SKM-1 treated with dmso at 0.1 percent for 144 hours (cell line): ENCODE measurements around the gene TOPAZ1.

Experiments used
- DNase-seq: peaks from one replicate; lab custom pipeline; 2025; ENCODE audit not compliant: unreplicated experiment; lab: John Stamatoyannopoulos, UW

TOPAZ1 gene

DNA sequence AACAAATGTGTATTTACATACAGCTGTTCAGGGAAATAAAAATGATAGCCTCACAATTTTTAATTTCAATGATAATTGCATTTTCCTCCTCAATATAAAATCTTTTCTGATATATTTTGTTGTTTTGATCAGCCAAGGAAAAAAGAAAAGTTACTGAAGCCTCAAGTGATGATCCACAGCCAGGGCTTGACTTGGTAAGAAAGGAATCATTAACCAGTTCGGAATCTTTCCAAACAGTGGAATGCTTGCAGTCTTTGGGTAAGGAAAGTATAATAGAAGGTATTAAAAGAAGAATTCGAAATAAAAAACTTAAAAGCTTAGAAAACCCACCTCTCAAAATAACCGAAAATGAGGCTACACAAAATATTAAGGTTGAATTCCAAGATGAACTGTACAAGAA, 1.0 kb downstream of the TOPAZ1 start:
- DNase-seq, result no peak

GRCh38 chr3:44248152-44248551, 6.5 kb downstream of the TOPAZ1 start:
- DNase-seq, result no peak

DNA sequence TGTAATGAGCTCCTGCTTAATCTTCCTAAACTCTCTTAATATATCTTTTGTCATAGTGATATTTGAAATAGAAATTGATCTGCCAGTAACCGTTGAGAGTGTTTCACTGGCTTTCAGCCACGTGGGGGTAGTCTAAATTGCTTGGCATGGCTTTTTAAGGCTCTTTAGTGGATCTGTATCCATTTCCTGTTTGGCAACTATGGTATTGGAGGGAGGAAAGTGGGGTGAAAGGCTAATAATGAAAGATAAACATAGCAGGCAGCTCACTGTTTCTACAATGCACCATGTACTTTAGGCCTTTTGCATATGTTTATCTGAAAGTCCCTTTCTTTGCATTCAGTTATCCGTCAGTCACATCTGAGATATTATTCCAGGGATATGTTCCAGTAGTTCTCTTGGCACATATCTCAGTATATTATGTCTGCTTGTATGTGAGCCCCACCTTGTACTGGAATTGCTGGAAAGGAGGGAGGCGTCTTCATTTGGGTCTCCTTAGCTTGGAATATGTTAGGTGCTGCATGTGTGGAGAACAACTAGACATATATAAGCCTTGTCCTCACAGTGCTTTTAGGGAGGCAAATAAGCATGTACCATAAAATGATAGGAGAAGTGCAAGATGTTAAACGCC, 10.8 kb downstream of the TOPAZ1 start:
- DNase-seq, result no peak

GRCh38 chr3:44259404-44259803, 17.7 kb downstream of the TOPAZ1 start:
- DNase-seq, result no peak

GRCh38 chr3:44264146-44264545, 22.5 kb downstream of the TOPAZ1 start:
- DNase-seq, result no peak

DNA sequence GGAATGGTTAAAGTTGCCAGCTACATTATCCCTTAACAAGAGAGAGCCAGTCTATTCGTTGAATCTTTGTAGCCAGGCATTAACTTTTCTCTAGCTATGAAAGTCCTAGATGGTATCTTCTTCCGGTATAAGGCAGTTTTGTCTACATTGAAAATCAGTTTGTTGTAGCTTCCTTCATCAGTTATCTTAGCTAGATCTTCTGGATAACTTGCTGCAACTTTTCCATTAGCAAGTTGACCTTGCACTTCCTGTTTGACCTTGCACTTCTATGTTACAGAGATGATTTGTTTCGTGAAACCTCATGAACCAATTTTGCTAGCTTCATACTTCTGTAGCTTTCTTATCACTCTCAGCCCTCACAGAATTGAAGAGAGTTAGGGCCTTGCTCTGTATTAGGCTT, 24.1 kb downstream of the TOPAZ1 start:
- no peak for DNase-seq

DNA sequence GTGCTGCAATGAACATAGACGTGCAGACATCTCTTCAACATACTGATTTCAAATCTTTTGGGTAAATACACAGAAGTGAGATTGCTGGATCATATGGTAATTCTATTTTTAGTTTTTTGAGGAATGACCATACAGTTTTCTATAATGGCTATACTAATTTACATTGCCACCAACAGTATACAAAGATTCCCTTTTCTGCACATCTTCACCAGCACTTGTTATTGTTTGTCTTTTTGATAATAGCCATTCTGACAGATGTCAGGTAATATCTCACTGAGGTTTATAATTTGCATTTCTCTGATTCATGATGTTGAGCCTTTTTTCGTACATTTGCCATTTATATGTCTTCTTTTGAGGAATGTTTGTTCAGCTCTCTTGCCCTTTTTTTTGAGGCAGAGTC, 30.5 kb downstream of the TOPAZ1 start:
- no peak for DNase-seq

GRCh38 chr3:44277925-44278324, 36.2 kb downstream of the TOPAZ1 start:
- no peak for DNase-seq

- no peak for DNase-seq
Observed at GRCh38 chr3:44280077-44280476, 38.4 kb downstream of the TOPAZ1 start.

DNA sequence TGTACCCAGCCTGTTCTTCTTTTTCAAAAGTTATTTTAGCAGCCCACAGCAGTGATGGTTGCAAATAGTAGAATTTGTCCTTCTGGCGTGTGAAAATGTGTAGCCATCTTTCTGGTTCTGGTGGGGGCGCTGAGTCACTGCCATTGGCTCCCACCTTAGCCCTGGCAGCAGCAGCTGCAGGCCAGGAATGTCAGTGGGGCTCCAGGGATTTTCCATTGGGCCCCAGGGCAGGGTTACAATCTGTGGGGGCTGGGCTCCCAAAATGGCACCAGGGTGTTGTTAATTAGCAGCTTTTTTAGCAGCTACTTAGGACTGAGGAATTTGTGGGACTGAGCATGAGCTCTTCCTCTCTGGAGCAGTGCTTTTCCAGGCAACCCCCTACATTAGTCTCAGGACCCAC, 38.9 kb downstream of the TOPAZ1 start:
- DNase-seq, result no peak

DNA sequence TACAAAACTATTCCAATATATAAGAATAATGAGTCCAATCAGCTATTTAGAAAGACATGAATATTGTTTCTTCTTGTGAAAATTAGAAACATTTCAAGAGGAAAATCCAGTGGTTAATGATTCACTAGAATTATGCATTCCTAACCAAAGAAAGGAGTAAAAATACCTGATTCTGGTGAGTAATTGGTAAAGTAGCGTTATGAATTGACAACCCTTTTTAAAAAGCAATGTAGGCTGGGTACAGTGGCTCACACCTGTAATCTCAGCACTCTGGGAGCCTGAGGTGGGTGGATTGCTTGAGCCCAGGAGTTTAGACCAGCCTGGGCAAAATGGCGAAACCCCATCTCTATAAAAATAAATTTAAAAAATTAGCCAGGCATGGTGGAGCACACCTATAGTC, 43.3 kb downstream of the TOPAZ1 start:
- no peak for DNase-seq

DNA sequence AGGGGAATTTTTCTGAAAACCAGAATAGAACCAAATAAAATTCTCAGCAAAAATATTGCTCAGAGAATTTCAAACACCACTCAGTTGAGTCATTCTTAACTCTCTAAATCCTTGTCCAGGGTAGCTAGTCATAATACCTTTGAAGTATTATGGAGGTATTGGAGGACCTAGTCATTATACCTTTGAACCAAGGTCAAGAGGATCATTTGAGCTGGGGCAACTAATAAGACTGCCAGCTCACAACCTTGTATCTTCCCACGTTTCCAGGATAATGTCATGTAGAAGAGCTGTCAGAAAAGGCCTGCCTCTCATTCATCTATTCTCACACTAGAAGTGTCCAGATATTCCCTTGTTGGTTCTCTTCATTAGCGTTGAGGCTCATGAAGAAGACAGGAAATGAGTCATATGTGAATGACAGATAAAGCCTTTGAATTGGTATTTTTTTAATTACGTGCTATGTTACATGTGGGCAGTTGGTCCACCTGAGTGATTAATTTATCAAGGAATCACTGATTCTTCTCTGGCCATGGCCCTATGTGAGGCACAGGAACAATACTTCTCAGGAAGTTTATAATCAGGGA, 48.3 kb downstream of the TOPAZ1 start:
- DNase-seq, result no peak

GRCh38 chr3:44292276-44292675, 50.6 kb downstream of the TOPAZ1 start:
- no peak for DNase-seq

DNA sequence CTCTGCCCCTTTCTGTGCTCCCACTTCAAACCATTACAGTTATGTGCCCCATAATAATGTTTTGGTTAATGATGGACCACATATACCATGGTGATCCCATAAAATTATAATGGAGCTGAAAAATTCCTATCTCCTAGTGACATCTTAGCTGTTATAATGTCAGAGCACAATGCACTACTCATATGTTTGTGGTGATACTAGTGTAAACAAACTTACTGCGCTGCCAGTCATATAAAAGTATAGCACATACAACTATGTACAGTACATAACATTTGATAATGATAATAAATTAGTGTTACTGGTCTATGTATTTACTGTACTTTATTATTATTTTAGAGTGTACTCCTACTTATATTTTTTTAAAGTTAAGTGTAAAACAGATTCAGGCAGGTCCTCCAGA, 51.3 kb downstream of the TOPAZ1 start:
- no peak for DNase-seq

DNA sequence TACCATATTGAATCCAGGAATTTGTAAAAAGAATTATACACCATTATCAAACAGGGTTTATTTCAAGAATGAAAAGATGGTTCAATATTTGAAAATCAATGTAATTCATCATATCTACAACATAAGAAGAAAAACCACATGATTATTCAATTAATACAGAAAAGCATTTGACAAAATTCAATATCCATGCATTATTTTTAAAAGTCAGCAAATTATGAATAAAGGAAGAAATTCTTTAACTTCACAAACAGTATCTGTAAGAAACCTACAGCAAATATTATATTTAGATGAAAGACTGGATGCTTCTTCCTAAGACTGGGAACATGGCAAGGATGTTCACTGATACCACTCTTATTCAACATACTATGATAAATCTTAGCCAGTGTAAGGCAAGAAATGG, 55.6 kb downstream of the TOPAZ1 start:
- no peak for DNase-seq

DNA sequence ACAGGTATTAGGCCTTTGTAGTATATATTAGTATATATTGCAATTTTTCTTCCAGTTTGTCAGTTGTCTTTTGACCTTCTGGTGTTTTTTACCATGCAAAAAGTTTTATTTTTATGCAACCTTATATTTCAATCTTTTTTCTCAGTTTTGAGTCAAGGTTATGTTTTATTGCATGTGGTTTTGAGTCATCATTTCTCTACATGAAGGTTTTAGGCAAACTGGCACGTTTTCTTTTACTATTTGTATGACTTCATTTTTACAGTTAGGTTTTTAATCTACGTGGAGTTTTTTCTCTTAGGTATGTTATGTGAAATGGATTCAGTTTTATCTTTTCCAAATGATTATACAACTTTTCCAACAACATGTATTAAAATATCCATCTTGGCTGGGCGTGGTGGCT, 60.1 kb downstream of the TOPAZ1 start:
- DNase-seq, result no peak

GRCh38 chr3:44309500-44309899, 67.8 kb downstream of the TOPAZ1 start:
- DNase-seq, result no peak

- peak; percentile 65 for DNase-seq
Observed at GRCh38 chr3:44318891-44319311, 77.2 kb downstream of the TOPAZ1 start.

DNA sequence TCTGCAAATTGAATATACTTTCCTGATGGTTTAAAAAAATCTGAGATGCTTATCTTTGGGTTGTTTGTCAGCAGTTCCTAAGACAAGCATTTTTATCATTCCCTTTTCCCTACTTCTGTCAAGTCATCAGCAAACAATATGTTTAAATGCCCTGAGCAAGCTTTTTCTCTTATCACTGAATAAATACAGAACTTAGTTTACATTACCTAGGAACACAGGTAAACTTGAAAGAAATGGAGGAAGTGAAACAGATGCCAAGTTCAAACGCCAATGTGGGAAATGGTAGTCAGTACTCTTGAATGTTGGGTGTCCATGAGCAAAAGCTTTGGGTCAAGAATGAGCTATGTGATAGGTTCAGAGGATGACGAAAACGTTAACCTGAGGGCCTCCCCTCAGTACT, 79.6 kb downstream of the TOPAZ1 start:
- no peak for DNase-seq

GRCh38 chr3:44323341-44323955, 81.8 kb downstream of the TOPAZ1 start:
- peak; percentile 57 for DNase-seq

DNA sequence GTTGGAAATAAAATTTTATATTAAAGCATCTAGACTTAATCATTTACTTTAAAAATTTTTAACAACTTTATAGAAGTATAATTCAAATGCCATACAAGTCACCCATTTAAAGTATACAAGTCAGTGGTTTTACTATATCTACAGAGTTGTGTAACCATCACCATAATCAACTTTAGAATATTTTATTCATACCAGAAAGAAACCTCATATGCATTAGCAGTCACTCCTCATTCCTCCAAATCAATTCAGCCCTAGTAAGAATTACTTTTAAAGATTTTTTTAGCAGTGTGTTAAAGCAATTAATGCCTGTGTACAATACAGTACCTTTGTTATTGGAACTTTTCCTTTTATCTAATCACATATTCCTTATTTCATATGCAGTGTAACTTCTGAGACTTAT, 82.9 kb downstream of the TOPAZ1 start:
- no peak for DNase-seq

GRCh38 chr3:44326019-44326418, 84.3 kb downstream of the TOPAZ1 start:
- DNase-seq, result no peak

GRCh38 chr3:44326515-44326914, 84.8 kb downstream of the TOPAZ1 start:
- no peak for DNase-seq
